Neural progenitor cell (in vitro differentiated cells): Measurements from ENCODE around the gene PCDH9.

Experiments
- CTCF ChIP-seq: fragments of 200-600 bp; sonication (generic); IDR thresholded peaks from 2 replicates; pipeline ENCODE4 v1.5.1; 2017; ENCODE audit warnings: antibody characterized with exemption, mild to moderate bottlenecking
- EZH2 ChIP-seq: fragments of 200-600 bp; sonication (generic); IDR thresholded peaks from 2 replicates; pipeline ENCODE4 v1.6.1; 2017; ENCODE audit warnings: antibody characterized with exemption, mild to moderate bottlenecking, moderate library complexity
- EZH2phosphoT487 ChIP-seq: fragments of 200-600 bp; sonication (generic); IDR thresholded peaks from 2 replicates; pipeline ENCODE4 v1.6.1; 2017; ENCODE audit warnings: antibody characterized with exemption

GRCh38 chr13:67118277-67118676, 111.9 kb downstream of the PCDH9 start:
- TF ChIP-seq CTCF, result no peak
- no peak for TF ChIP-seq EZH2
- no peak for TF ChIP-seq EZH2phosphoT487
